Uterus (tissue), 4 donors: Measurements from ENCODE around the gene CHIA. TPM values are rescaled to one million over a fixed set of nuclear protein-coding genes. Genes with fewer than 3 reads are reported as not detected.

Source experiments
- DNase-seq, 2 donors: peaks; one replicate each; pipeline ENCODE4 v3.0.0-alpha.2; 2019 to 2020
- H3K27ac ChIP-seq, 2 donors: fragments of 200-600 bp; sonication (generic); 1 replicate in 1 of 2; 2 replicates in 1 of 2; pipeline ENCODE4 v1.5.1; 2016 to 2018
- H3K27me3 ChIP-seq, 2 donors: fragments of 200-600 bp; sonication (generic); one replicate each; pipeline ENCODE4 v1.5.1; 2018 to 2019; ENCODE audit warnings: control low read depth in 1 of 2
- H3K36me3 ChIP-seq, 2 donors: fragments of 200-600 bp; sonication (generic); one replicate each; pipeline ENCODE4 v1.5.1; 2019; ENCODE audit warnings: control low read depth in 1 of 2
- H3K4me1 ChIP-seq, 2 donors: fragments of 200-600 bp; sonication (generic); one replicate each; pipeline ENCODE4 v1.5.1; 2018 to 2019; ENCODE audit warnings: control low read depth in 1 of 2
- H3K4me3 ChIP-seq, 2 donors: fragments of 200-600 bp; sonication (generic); 1 replicate in 1 of 2; 2 replicates in 1 of 2; pipeline ENCODE4 v1.5.1; 2018 to 2019; ENCODE audit warnings: mild to moderate bottlenecking in 1 of 2
- H3K9me3 ChIP-seq, 2 donors: fragments of 200-600 bp; sonication (generic); one replicate each; pipeline ENCODE4 v1.5.1; 2019; ENCODE audit warnings: control low read depth in 1 of 2
- CTCF ChIP-seq, 4 experiments: fragments of 200-600 bp in 2 of 4; fragments of 450-650 bp in 2 of 4; sonication (generic) in 2 of 4; IDR thresholded peaks; one replicate each; pipeline ENCODE4 v1.5.1; 2016 to 2019; ENCODE audit warnings: antibody characterized with exemption in 4 of 4, mild to moderate bottlenecking in 2 of 4, moderate library complexity in 1 of 4
- POLR2A ChIP-seq, 2 donors: fragments of 450-650 bp; IDR thresholded peaks; one replicate each; pipeline ENCODE4 v1.6.1; 2016; ENCODE audit warnings: antibody characterized with exemption in 2 of 2, mild to moderate bottlenecking in 1 of 2, moderate library complexity in 1 of 2
- intact Hi-C: fragments of 100-400 bp; cut with DNase I; formaldehyde crosslinking; loops from one replicate; pipeline ENCODE4 v1.15.1; 2023; ENCODE audit warnings: low total_unique reads
- total RNA-seq, 4 donors: library from RNA; depleted of rRNA in 3 of 4; stranded (reverse); fragments of >200 nt in 3 of 4; gene quantifications; one replicate each; pipeline versions ENCODE4 v1.1.0 to v1.2.4, GENCODE V29; 2014 to 2023
- donor health status: DM: yes; HTN: yes; CAD: no.

Gene CHIA
- total RNA-seq, 4 donors from 2014 or later, result 0.14 TPM; not detected in 3

DNA sequence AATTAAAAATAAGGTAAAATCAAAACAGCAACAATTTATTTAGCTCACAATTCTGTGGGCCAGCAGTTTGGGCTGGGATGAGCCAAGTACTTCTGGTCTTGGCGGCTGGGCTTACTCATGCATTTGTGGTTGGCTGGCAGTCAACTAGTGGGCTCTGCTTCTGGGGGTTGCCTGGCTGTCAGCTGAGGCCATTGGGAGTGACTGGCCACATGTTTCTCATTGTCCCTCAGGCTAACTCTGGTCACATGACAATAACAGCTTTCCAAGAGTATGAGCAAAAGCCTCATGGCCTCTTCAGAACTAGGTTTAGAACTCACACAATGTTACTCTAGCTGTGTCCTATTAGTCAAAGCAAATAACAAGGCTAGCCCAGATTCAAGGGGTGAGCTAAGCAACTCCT, 15.6 kb upstream of the CHIA start:
- peak in 1 of 2 donors; percentile 37 for DNase-seq
- Histone ChIP-seq H3K27me3 (peaks cover 0 to 11% of the 10 kb centered on the region in 2 donors), H3K4me1 (no peaks in the 10 kb centered on the region), H3K27ac (peak overlapping the region in 1 of 2 donors; percentile 19), H3K9me3 (no peaks in the 10 kb centered on the region), H3K36me3 (no peaks in the 10 kb centered on the region), H3K4me3 (no peak overlapping the region)
- TF ChIP-seq POLR2A (IDR thresholded peaks at IDR 0.05), result no peak
- no peak for TF ChIP-seq CTCF (IDR thresholded peaks at IDR 0.05)
- intact Hi-C loops, result no loop called here

- intact Hi-C loops, result no loop called here
- TF ChIP-seq POLR2A (IDR thresholded peaks at IDR 0.05) (no peak), CTCF (IDR thresholded peaks at IDR 0.05) (no peak)
- no peaks in the 10 kb centered on the region for H3K9me3 ChIP-seq
- H3K4me3 ChIP-seq, result no peak overlapping the region
- no peak for DNase-seq
- peak overlapping the region in 1 of 2 donors; percentile 17 for H3K27ac ChIP-seq
- no peaks in the 10 kb centered on the region for H3K36me3 ChIP-seq
- H3K27me3 ChIP-seq, result peaks cover 0 to 3% of the 10 kb centered on the region in 2 donors
- no peaks in the 10 kb centered on the region for H3K4me1 ChIP-seq
These were observed 14.7 kb upstream of the CHIA start for GRCh38 chr1:111275780-111276433.

DNA sequence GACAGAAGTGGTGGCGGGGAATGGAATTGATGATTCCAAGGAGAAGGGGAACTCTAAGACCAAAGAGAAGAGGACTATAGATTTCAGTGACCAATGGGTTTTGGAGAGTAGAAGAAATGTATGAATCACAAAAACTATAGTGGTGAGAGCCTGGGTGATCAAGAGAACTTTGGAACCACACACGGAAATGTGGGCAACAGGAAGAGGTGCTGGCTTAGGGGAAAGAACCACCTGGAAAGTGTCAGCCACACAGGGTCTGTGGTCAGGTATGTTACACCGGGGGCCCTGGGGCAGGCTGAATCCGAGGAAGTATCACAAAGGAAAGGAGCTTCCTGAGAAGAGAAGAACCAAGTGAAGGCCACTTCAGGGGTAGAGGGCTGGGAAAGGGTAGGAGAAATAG, 11.5 kb upstream of the CHIA start:
- no peak overlapping the region for H3K4me3 ChIP-seq
- no peak overlapping the region for H3K27ac ChIP-seq
- no peak for TF ChIP-seq POLR2A (IDR thresholded peaks at IDR 0.05)
- no peak for TF ChIP-seq CTCF (IDR thresholded peaks at IDR 0.05)
- no peak for DNase-seq
- no peaks in the 10 kb centered on the region for H3K4me1 ChIP-seq
- H3K9me3 ChIP-seq, result no peaks in the 10 kb centered on the region
- no peaks in the 10 kb centered on the region for H3K27me3 ChIP-seq
- H3K36me3 ChIP-seq, result no peaks in the 10 kb centered on the region
- intact Hi-C loops, result no loop called here

GRCh38 chr1:111280267-111280666, 10.4 kb upstream of the CHIA start:
- intact Hi-C loops, result no loop called here
- no peak for DNase-seq
- H3K27me3 ChIP-seq, result no peaks in the 10 kb centered on the region
- no peak for TF ChIP-seq POLR2A (IDR thresholded peaks at IDR 0.05)
- no peak for TF ChIP-seq CTCF (IDR thresholded peaks at IDR 0.05)
- H3K9me3 ChIP-seq, result no peaks in the 10 kb centered on the region
- no peaks in the 10 kb centered on the region for H3K36me3 ChIP-seq
- no peak overlapping the region for H3K27ac ChIP-seq
- H3K4me3 ChIP-seq, result no peak overlapping the region
- H3K4me1 ChIP-seq, result no peaks in the 10 kb centered on the region

- Histone ChIP-seq H3K9me3 (no peaks in the 10 kb centered on the region), H3K4me1 (no peaks in the 10 kb centered on the region), H3K36me3 (no peaks in the 10 kb centered on the region), H3K27me3 (no peaks in the 10 kb centered on the region), H3K27ac (no peak overlapping the region), H3K4me3 (no peak overlapping the region)
- intact Hi-C loops, result no loop called here
- no peak for DNase-seq
- TF ChIP-seq CTCF (IDR thresholded peaks at IDR 0.05) (no peak), POLR2A (IDR thresholded peaks at IDR 0.05) (no peak)
These were observed 9.2 kb upstream of the CHIA start for GRCh38 chr1:111281411-111281810.
